Mesendoderm (in vitro differentiated cells): Measurements from ENCODE around the gene NAA25.

Experiments
- DNase-seq: peaks from one replicate; pipeline ENCODE4 v3.0.0; 2013
- H2AK5ac ChIP-seq: 2 replicates; pipeline ENCODE4 v1.6.1; 2013; ENCODE audit warnings: low read length, inconsistent platforms
- H2BK120ac ChIP-seq: 2 replicates; pipeline ENCODE4 v1.6.1; 2013; ENCODE audit warnings: low read depth, mild to moderate bottlenecking, low read length, moderate library complexity, mixed read lengths
- H2BK15ac ChIP-seq: replicated peaks from 2 replicates; pipeline ENCODE4 v1.6.1; 2013; ENCODE audit warnings: low read depth, mild to moderate bottlenecking, moderate library complexity
- H2BK5ac ChIP-seq: 2 replicates; pipeline ENCODE4 v1.6.1; 2013; ENCODE audit warnings: low read length, inconsistent platforms
- H3K18ac ChIP-seq: 2 replicates; pipeline ENCODE4 v1.6.1; 2013; ENCODE audit warnings: mild to moderate bottlenecking, low read length, mixed read lengths
- H3K23ac ChIP-seq: one replicate; pipeline ENCODE4 v1.6.1; 2013; ENCODE audit warnings: low read length
- H3K27ac ChIP-seq: 2 replicates; pipeline ENCODE4 v1.5.1; 2013; ENCODE audit warnings: low read depth, mild to moderate bottlenecking, inconsistent platforms, low read length, moderate library complexity
- H3K27me3 ChIP-seq: 2 replicates; pipeline ENCODE4 v1.6.1; 2013; ENCODE audit warnings: low read length, control low read depth, mild to moderate bottlenecking, inconsistent platforms; ENCODE audit not compliant: insufficient read depth, poor library complexity
- H3K36me3 ChIP-seq: 2 replicates; pipeline ENCODE4 v1.6.1; 2013; ENCODE audit warnings: low read length, inconsistent platforms; ENCODE audit not compliant: control insufficient read depth, insufficient read depth
- H3K4ac ChIP-seq: one replicate; pipeline ENCODE4 v1.6.1; 2013; ENCODE audit warnings: low read depth, mild to moderate bottlenecking, low read length, moderate library complexity
- H3K4me1 ChIP-seq: 2 replicates; pipeline ENCODE4 v1.6.1; 2013; ENCODE audit warnings: low read depth, low read length, inconsistent platforms; ENCODE audit not compliant: control insufficient read depth
- H3K4me2 ChIP-seq: 2 replicates; pipeline ENCODE4 v1.6.1; 2013; ENCODE audit warnings: low read length
- H3K4me3 ChIP-seq: 2 replicates; pipeline ENCODE4 v1.5.1; 2013; ENCODE audit warnings: mild to moderate bottlenecking, low read length
- H3K56ac ChIP-seq: one replicate; pipeline ENCODE4 v1.6.1; 2013; ENCODE audit warnings: low read length
- H3K79me1 ChIP-seq: 2 replicates; pipeline ENCODE4 v1.6.1; 2013; ENCODE audit warnings: low read length, inconsistent platforms
- H3K79me2 ChIP-seq: 2 replicates; pipeline ENCODE4 v1.6.1; 2013; ENCODE audit warnings: mild to moderate bottlenecking, low read length; ENCODE audit not compliant: control insufficient read depth, insufficient read depth
- H3K9ac ChIP-seq: 2 replicates; pipeline ENCODE4 v1.6.1; 2013; ENCODE audit warnings: low read length, inconsistent platforms
- H4K5ac ChIP-seq: one replicate; pipeline ENCODE4 v1.6.1; 2013; ENCODE audit warnings: low read length
- H4K8ac ChIP-seq: one replicate; pipeline ENCODE4 v1.6.1; 2013; ENCODE audit warnings: low read depth, mild to moderate bottlenecking, control low read depth, low read length, moderate library complexity
- WGBS: extraction: QIAGEN DNeasy Blood & Tissue Kit; methylation state at CpG from one replicate; pipeline ENCODE4 v1.1.7; 2013; ENCODE audit warnings: low lambda C conversion rate, missing lambda C conversion rate; ENCODE audit not compliant: insufficient coverage; ENCODE audit errors: extremely low coverage; 5-methylcytosine and 5-hydroxymethylcytosine counted together

The NAA25 gene

GRCh38 chr12:111993292-111994150 is 115.1 kb downstream of the NAA25 start:
- DNase-seq = no peak
- Histone ChIP-seq H3K79me2 (no peaks in the 10 kb centered on the region), H3K23ac (no peak overlapping the region), H3K27me3 (no peaks in the 10 kb centered on the region), H3K56ac (no peak overlapping the region), H3K18ac (no peak overlapping the region), H3K79me1 (no peaks in the 10 kb centered on the region), H3K4me2 (no peak overlapping the region), H3K4me3 (no peak overlapping the region), H2BK15ac (no peak overlapping the region), H2BK5ac (no peak overlapping the region), H3K4me1 (no peaks in the 10 kb centered on the region), H2AK5ac (no peak overlapping the region), H3K27ac (no peak overlapping the region), H3K4ac (no peak overlapping the region), H4K8ac (no peak overlapping the region), H4K5ac (no peak overlapping the region), H3K9ac (no peak overlapping the region), H3K36me3 (no peaks in the 10 kb centered on the region), H2BK120ac (no peak overlapping the region)
- WGBS = no CpG with 5 or more reads among the region's 2 CpGs

GRCh38 chr12:111992464-111992863 is 116.1 kb downstream of the NAA25 start:
- WGBS = no CpG with 5 or more reads among the region's 6 CpGs
- no peaks in the 10 kb centered on the region for H3K4me1 ChIP-seq
- H3K36me3 ChIP-seq = no peaks in the 10 kb centered on the region
- H3K27ac ChIP-seq = no peak overlapping the region
- no peak overlapping the region for H3K4me2 ChIP-seq
- no peak for DNase-seq
- H3K23ac ChIP-seq = no peak overlapping the region
- no peak overlapping the region for H4K8ac ChIP-seq
- H2AK5ac ChIP-seq = no peak overlapping the region
- H2BK15ac ChIP-seq = no peak overlapping the region
- no peaks in the 10 kb centered on the region for H3K27me3 ChIP-seq
- no peak overlapping the region for H3K4ac ChIP-seq
- no peak overlapping the region for H3K56ac ChIP-seq
- H2BK120ac ChIP-seq = no peak overlapping the region
- no peak overlapping the region for H3K9ac ChIP-seq
- no peak overlapping the region for H3K18ac ChIP-seq
- no peaks in the 10 kb centered on the region for H3K79me1 ChIP-seq
- no peak overlapping the region for H3K4me3 ChIP-seq
- no peak overlapping the region for H2BK5ac ChIP-seq
- no peaks in the 10 kb centered on the region for H3K79me2 ChIP-seq
- no peak overlapping the region for H4K5ac ChIP-seq

DNA sequence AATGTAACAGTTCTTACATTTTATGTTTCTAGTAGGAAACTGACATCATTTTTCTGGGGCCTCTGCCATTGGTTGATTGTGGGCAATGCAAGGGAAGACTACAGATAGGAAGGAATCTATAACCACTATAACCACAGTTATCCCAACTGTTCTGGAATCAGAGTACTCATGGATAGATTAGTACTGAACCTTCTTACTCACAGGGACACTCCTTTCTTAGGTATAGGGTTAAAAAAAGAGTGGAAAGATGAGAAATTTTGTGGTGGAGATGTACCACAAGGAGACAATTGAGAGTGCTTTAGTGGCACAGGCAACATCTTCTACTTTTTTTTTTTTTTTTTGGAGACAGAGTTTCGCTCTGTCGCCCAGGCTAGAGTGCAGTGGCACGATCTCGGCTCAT is 116.6 kb downstream of the NAA25 start:
- Histone ChIP-seq H3K23ac (no peak overlapping the region), H2BK5ac (no peak overlapping the region), H3K36me3 (no peaks in the 10 kb centered on the region), H3K79me1 (no peaks in the 10 kb centered on the region), H3K4me1 (no peaks in the 10 kb centered on the region), H2AK5ac (no peak overlapping the region), H3K4me2 (no peak overlapping the region), H3K27me3 (no peaks in the 10 kb centered on the region), H2BK15ac (no peak overlapping the region), H3K4ac (no peak overlapping the region), H3K9ac (no peak overlapping the region), H3K18ac (no peak overlapping the region), H3K4me3 (no peak overlapping the region), H2BK120ac (no peak overlapping the region), H3K79me2 (no peaks in the 10 kb centered on the region), H4K8ac (no peak overlapping the region), H3K56ac (no peak overlapping the region), H4K5ac (no peak overlapping the region), H3K27ac (no peak overlapping the region)
- no CpG with 5 or more reads among the region's 4 CpGs for WGBS
- no peak for DNase-seq

GRCh38 chr12:111991535-111991934 is 117.0 kb downstream of the NAA25 start:
- H4K8ac ChIP-seq = no peak overlapping the region
- no peak overlapping the region for H3K4me3 ChIP-seq
- H3K9ac ChIP-seq = no peak overlapping the region
- no peak overlapping the region for H2AK5ac ChIP-seq
- no peak overlapping the region for H4K5ac ChIP-seq
- no peak overlapping the region for H2BK15ac ChIP-seq
- H3K27ac ChIP-seq = no peak overlapping the region
- no peak overlapping the region for H3K56ac ChIP-seq
- no peaks in the 10 kb centered on the region for H3K79me2 ChIP-seq
- H3K4ac ChIP-seq = no peak overlapping the region
- H3K18ac ChIP-seq = no peak overlapping the region
- no peak overlapping the region for H3K4me2 ChIP-seq
- DNase-seq = no peak
- no peaks in the 10 kb centered on the region for H3K4me1 ChIP-seq
- H2BK5ac ChIP-seq = no peak overlapping the region
- H3K36me3 ChIP-seq = no peaks in the 10 kb centered on the region
- H3K23ac ChIP-seq = no peak overlapping the region
- no peak overlapping the region for H2BK120ac ChIP-seq
- no CpG with 5 or more reads among the region's 2 CpGs for WGBS
- H3K27me3 ChIP-seq = no peaks in the 10 kb centered on the region
- H3K79me1 ChIP-seq = no peaks in the 10 kb centered on the region

- Histone ChIP-seq H3K23ac (no peak overlapping the region), H3K27me3 (no peaks in the 10 kb centered on the region), H3K4me1 (no peaks in the 10 kb centered on the region), H2BK120ac (no peak overlapping the region), H3K27ac (no peak overlapping the region), H3K79me2 (no peaks in the 10 kb centered on the region), H3K79me1 (no peaks in the 10 kb centered on the region), H3K4ac (no peak overlapping the region), H4K5ac (no peak overlapping the region), H3K56ac (no peak overlapping the region), H3K9ac (no peak overlapping the region), H3K36me3 (no peaks in the 10 kb centered on the region), H2AK5ac (no peak overlapping the region), H2BK15ac (no peak overlapping the region), H3K4me2 (no peak overlapping the region), H3K18ac (no peak overlapping the region), H2BK5ac (no peak overlapping the region), H3K4me3 (no peak overlapping the region), H4K8ac (no peak overlapping the region)
- DNase-seq = no peak
- WGBS = 100% methylated on average over 1 of the region's 2 CpGs
These were observed 123.8 kb downstream of the NAA25 start for GRCh38 chr12:111984820-111985219.

GRCh38 chr12:111981987-111982386 is 126.6 kb downstream of the NAA25 start:
- no CpG with 5 or more reads among the region's 2 CpGs for WGBS
- H2BK15ac ChIP-seq = no peak overlapping the region
- no peak overlapping the region for H3K18ac ChIP-seq
- DNase-seq = no peak
- H3K56ac ChIP-seq = no peak overlapping the region
- no peak overlapping the region for H3K4me3 ChIP-seq
- H3K79me2 ChIP-seq = no peaks in the 10 kb centered on the region
- H3K4ac ChIP-seq = no peak overlapping the region
- H2BK120ac ChIP-seq = no peak overlapping the region
- H3K27ac ChIP-seq = no peak overlapping the region
- no peak overlapping the region for H4K8ac ChIP-seq
- no peak overlapping the region for H2BK5ac ChIP-seq
- no peaks in the 10 kb centered on the region for H3K27me3 ChIP-seq
- no peak overlapping the region for H3K9ac ChIP-seq
- H3K4me1 ChIP-seq = no peaks in the 10 kb centered on the region
- no peak overlapping the region for H3K4me2 ChIP-seq
- H3K36me3 ChIP-seq = no peaks in the 10 kb centered on the region
- no peaks in the 10 kb centered on the region for H3K79me1 ChIP-seq
- no peak overlapping the region for H2AK5ac ChIP-seq
- H3K23ac ChIP-seq = no peak overlapping the region
- no peak overlapping the region for H4K5ac ChIP-seq
